Measurements from ENCODE around the gene CENPQ.

CENPQ gene

GRCh38 chr6:49541936-49542335 lies 78.8 kb downstream of the CENPQ start:
- no peak for DNase-seq

Measured in CD4-positive, alpha-beta T cell treated with Interleukin-4 for 1 hour (primary cell).